K562 (cell line): ENCODE measurements around the gene PNPLA7. TPM values are rescaled to one million over a fixed set of nuclear protein-coding genes. Genes with fewer than 3 reads are reported as not detected.

ENCODE experiments used
- ATF1 ChIP-seq, 2 experiments: fragments of 450-650 bp in 1 of 2; IDR thresholded peaks; 2 replicates each; pipeline ENCODE4 v1.6.1; 2016; ENCODE audit warnings: missing compliant biosample characterization in 1 of 2, missing genetic modification characterization in 1 of 2
- CBX5 ChIP-seq: IDR thresholded peaks from 2 replicates; pipeline ENCODE4 v1.6.1; 2014; ENCODE audit warnings: low read depth, borderline replicate concordance
- CTBP1 ChIP-seq: fragments of 450-650 bp; IDR thresholded peaks from 2 replicates; pipeline ENCODE4 v1.6.1; 2016; ENCODE audit warnings: borderline replicate concordance
- CXXC5 ChIP-seq: fragments of 250-450 bp; sonication (Bioruptor Pico); IDR thresholded peaks from 2 replicates; pipeline ENCODE4 v1.8.0; 2022; ENCODE audit warnings: inconsistent platforms, mild to moderate bottlenecking, moderate library complexity
- EGR1 ChIP-seq: fragments of 450-650 bp; conservative IDR thresholded peaks from 2 replicates; pipeline ENCODE4 v1.6.1; 2017; ENCODE audit warnings: mild to moderate bottlenecking
- EHMT2 ChIP-seq: fragments of 450-650 bp; IDR thresholded peaks from 2 replicates; pipeline ENCODE4 v1.6.1; 2018; ENCODE audit warnings: antibody characterized with exemption
- KLF1 ChIP-seq: fragments of 450-650 bp; IDR thresholded peaks from 2 replicates; pipeline ENCODE4 v1.6.1; 2016; ENCODE audit warnings: missing genetic modification characterization, missing compliant biosample characterization
- MTA3 ChIP-seq: fragments of 450-650 bp; formaldehyde crosslinking; IDR thresholded peaks from 2 replicates; pipeline ENCODE4 v1.6.1; 2017; ENCODE audit warnings: mild to moderate bottlenecking, borderline replicate concordance
- NRF1 ChIP-seq, 2 experiments: fragments of 450-650 bp; IDR thresholded peaks in 1 of 2; conservative IDR thresholded peaks in 1 of 2; 2 replicates each; pipeline ENCODE4 v1.6.1; 2014; ENCODE audit warnings: mild to moderate bottlenecking in 2 of 2
- RBBP5 ChIP-seq: fragments of 200-600 bp; sonication (generic); IDR thresholded peaks from 2 replicates; pipeline ENCODE4 v1.6.1; 2012; ENCODE audit warnings: borderline replicate concordance, mild to moderate bottlenecking, low read length, control low read depth, inconsistent platforms; ENCODE audit not compliant: insufficient read depth, poor library complexity, severe bottlenecking
- SMARCA4 ChIP-seq: fragments of 450-650 bp; IDR thresholded peaks from 2 replicates; pipeline ENCODE4 v1.6.1; 2016
- TAF1 ChIP-seq: IDR thresholded peaks from 2 replicates; pipeline ENCODE4 v1.6.1; 2011; ENCODE audit warnings: mild to moderate bottlenecking, low read length, moderate library complexity; ENCODE audit not compliant: insufficient read depth, control insufficient read depth, severe bottlenecking; ENCODE audit errors: extremely low read depth
- THRAP3 ChIP-seq: fragments of 450-650 bp; IDR thresholded peaks from 2 replicates; pipeline ENCODE4 v1.6.1; 2016; ENCODE audit warnings: mild to moderate bottlenecking, inconsistent platforms, borderline replicate concordance
- ZBTB7A ChIP-seq: IDR thresholded peaks from 2 replicates; pipeline ENCODE4 v1.6.1; 2011; ENCODE audit warnings: low read depth, mild to moderate bottlenecking, low read length, moderate library complexity, borderline replicate concordance; ENCODE audit not compliant: control insufficient read depth
- ZZZ3 ChIP-seq: fragments of 450-650 bp; IDR thresholded peaks from 2 replicates; pipeline ENCODE4 v1.6.1; 2016; ENCODE audit warnings: antibody characterized with exemption, mild to moderate bottlenecking, moderate library complexity
- polyA plus RNA-seq, 8 experiments: library from polyadenylated mRNA; depleted of rRNA in 4 of 8; stranded (reverse) in 5 of 8; unstranded in 3 of 8; fragments of >200 nt; fragmentation: Nextera tagmentation in 2 of 8; fragmentation: Illumina TruSeq in 1 of 8; extraction: Ambion mirVana in 2 of 8; extraction: Trizol in 1 of 8; gene quantifications; 2 replicates each; pipeline versions ENCODE4 v1.2.1 to v1.2.3, GENCODE V29; 2011 to 2014; ENCODE audit warnings: inconsistent platforms in 1 of 8, missing spikeins in 1 of 8
- total RNA-seq, 7 experiments: library from RNA; depleted of rRNA in 6 of 7; stranded (reverse); fragments of >200 nt in 6 of 7; fragmentation: Illumina TruSeq in 2 of 7; extraction: Trizol in 2 of 7; gene quantifications; 2 replicates each; pipeline versions ENCODE4 v1.2.1 to v1.2.3, GENCODE V29; 2011 to 2021; ENCODE audit warnings: low replicate concordance in 1 of 7
- TF ChIP-seq, protein P1 (sequence below): fragments of 450-650 bp; formaldehyde crosslinking; IDR thresholded peaks from 2 replicates; pipeline ENCODE4 v1.4.0; 2020; ENCODE audit warnings: mild to moderate bottlenecking, moderate library complexity
- TF ChIP-seq, protein P2 (sequence below): fragments of 250-450 bp; sonication (Bioruptor Pico); IDR thresholded peaks from 2 replicates; pipeline ENCODE4 v1.4.0; 2020; ENCODE audit warnings: mild to moderate bottlenecking
- TF ChIP-seq, protein P3 (sequence below), 2 experiments: fragments of 450-650 bp in 1 of 2; IDR thresholded peaks; 2 replicates each; pipeline ENCODE4 v1.6.1; 2011 to 2017; ENCODE audit warnings: low read depth in 2 of 2, antibody characterized with exemption in 1 of 2, borderline replicate concordance in 1 of 2, low read length in 1 of 2, mild to moderate bottlenecking in 1 of 2, mixed read lengths in 1 of 2; ENCODE audit not compliant: control insufficient read depth in 1 of 2

The PNPLA7 gene
- total and polyA plus RNA-seq, 9 of the 15 experiments (the other 6 are each of a cell fraction or from before 2014, with no cell fraction given), result 0.01 to 0.85 (median 0.19) TPM; not detected in 1

DNA sequence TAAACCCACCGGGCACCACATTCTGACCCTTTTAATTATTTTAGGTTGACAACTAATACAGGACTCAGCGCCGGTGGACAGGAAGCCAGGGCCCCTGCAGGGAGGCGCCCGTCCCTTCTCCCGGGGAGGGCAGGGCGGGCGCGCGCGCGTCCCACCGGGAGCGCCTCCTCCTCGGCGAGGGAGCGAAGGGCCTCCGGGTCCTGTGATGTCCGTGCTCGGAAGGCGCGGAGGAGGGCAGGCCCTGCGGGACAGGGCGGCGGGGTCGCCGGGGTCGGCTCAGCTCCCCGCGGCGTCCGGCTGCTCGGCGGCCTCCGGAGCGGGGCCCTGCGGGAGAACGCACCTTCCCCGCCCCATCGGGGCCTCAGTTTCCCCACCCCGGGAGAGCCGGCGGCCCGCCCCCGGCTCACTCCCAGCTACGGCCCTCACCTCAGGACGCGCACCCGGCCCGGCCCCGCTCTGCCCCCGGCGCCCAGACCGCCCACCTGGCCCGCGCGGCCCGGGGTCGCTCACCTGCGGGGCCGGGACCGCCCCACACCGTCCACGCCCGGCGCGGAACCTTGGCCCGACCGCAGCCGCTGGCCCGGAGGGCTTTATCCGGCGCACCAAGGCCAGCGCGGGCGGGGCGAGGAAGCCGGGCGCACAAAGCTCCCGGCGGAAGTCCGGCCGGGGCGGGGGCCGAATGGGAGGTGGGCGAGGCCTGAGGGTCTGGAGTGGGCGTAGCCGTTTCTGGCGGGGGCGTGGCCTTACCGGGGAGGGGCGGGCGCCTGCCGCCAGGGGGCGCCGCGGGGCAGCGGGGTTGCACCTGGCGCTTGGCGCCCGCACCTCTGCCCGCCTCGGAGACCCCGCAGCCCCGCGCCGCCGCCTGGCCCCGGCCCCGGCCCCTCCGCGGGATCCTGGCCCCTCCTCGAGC lies 127.3 kb downstream of the PNPLA7 start, which contains the start of the genes EXD3 and NOXA1 (continued):
- TF ChIP-seq NRF1 (conservative IDR thresholded peaks at IDR 0.05 in 1 of 2, IDR thresholded peaks at IDR 0.05 in 1 of 2) (peak; percentile 60 to 72), CTBP1 (peak; percentile 90), EHMT2 (no peak), TAF1 (peak; percentile 83), KLF1 (tag) (0 out of 2 replicates have a peak, but pooled peaks have one; percentile 56), ATF1 (CRISPR knock-in tag; IDR thresholded peaks at IDR 0.05) (no peak), ATF1 (tag; IDR thresholded peaks at IDR 0.05) (peak; percentile 43; the same call in 1 of the 2 replicates), ZBTB7A (peak; percentile 98), ZZZ3 (no peak), RBBP5 (peak; percentile 90), THRAP3 (no peak), SMARCA4 (no peak), EGR1 (peak; percentile 91), CXXC5 (CRISPR knock-in tag) (peak; percentile 89), CBX5 (0 out of 2 replicates have a peak, but pooled peaks have one; percentile 37), MTA3 (peak; percentile 63; the same call in 1 of the 2 replicates)
- TF ChIP-seq, protein P1, sequence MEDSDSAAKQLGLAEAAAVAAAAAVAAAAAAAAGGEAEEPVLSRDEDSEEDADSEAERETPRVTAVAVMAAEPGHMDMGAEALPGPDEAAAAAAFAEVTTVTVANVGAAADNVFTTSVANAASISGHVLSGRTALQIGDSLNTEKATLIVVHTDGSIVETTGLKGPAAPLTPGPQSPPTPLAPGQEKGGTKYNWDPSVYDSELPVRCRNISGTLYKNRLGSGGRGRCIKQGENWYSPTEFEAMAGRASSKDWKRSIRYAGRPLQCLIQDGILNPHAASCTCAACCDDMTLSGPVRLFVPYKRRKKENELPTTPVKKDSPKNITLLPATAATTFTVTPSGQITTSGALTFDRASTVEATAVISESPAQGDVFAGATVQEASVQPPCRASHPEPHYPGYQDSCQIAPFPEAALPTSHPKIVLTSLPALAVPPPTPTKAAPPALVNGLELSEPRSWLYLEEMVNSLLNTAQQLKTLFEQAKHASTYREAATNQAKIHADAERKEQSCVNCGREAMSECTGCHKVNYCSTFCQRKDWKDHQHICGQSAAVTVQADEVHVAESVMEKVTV (CRISPR knock-in tag), result no peak
- TF ChIP-seq, protein P2, sequence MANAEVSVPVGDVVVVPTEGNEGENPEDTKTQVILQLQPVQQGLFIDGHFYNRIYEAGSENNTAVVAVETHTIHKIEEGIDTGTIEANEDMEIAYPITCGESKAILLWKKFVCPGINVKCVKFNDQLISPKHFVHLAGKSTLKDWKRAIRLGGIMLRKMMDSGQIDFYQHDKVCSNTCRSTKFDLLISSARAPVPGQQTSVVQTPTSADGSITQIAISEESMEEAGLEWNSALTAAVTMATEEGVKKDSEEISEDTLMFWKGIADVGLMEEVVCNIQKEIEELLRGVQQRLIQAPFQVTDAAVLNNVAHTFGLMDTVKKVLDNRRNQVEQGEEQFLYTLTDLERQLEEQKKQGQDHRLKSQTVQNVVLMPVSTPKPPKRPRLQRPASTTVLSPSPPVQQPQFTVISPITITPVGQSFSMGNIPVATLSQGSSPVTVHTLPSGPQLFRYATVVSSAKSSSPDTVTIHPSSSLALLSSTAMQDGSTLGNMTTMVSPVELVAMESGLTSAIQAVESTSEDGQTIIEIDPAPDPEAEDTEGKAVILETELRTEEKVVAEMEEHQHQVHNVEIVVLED (CRISPR knock-in tag), result peak; percentile 80
- TF ChIP-seq, protein P3, sequence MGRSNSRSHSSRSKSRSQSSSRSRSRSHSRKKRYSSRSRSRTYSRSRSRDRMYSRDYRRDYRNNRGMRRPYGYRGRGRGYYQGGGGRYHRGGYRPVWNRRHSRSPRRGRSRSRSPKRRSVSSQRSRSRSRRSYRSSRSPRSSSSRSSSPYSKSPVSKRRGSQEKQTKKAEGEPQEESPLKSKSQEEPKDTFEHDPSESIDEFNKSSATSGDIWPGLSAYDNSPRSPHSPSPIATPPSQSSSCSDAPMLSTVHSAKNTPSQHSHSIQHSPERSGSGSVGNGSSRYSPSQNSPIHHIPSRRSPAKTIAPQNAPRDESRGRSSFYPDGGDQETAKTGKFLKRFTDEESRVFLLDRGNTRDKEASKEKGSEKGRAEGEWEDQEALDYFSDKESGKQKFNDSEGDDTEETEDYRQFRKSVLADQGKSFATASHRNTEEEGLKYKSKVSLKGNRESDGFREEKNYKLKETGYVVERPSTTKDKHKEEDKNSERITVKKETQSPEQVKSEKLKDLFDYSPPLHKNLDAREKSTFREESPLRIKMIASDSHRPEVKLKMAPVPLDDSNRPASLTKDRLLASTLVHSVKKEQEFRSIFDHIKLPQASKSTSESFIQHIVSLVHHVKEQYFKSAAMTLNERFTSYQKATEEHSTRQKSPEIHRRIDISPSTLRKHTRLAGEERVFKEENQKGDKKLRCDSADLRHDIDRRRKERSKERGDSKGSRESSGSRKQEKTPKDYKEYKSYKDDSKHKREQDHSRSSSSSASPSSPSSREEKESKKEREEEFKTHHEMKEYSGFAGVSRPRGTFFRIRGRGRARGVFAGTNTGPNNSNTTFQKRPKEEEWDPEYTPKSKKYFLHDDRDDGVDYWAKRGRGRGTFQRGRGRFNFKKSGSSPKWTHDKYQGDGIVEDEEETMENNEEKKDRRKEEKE (IDR thresholded peaks at IDR 0.05; ENCODE audit: borderline replicate concordance in 1 of 2, control insufficient read depth in 1 of 2, low read depth in 2 of 2, low read length in 1 of 2), result peak in 1 of 2 experiments; percentile 91; a peak in 2 of 4 replicates
